Measurements from ENCODE around the gene LSM14A.

GRCh38 chr19:34215666-34216038, 43.3 kb downstream of the LSM14A start:
- no peak for TF ChIP-seq CTCF (IDR thresholded peaks at IDR 0.05)
- TF ChIP-seq POLR2A (IDR thresholded peaks at IDR 0.05): no peak

Measured in lower leg skin (tissue), 3 donors.